HEK293T (cell line): ENCODE results near the gene EMP2.
A peak's percentile ranks its signal among the peaks of the same experiment; 100 is the strongest.
"Not testable (repeated sequence)": the region's sequence is repeated elsewhere in the genome, so short reads cannot be mapped to it uniquely, and the experiment has no call there.

Experiments
- CTCF ChIA-PET: fragments of 350-600 bp; formaldehyde crosslinking; extraction: SDS; loops from one replicate; lab custom pipeline; 2021; ENCODE audit warnings: antibody characterized with exemption, inconsistent platforms; lab: Yijun Ruan, JAX
- POLR2A ChIA-PET: fragments of 350-600 bp; formaldehyde crosslinking; extraction: SDS; loops from one replicate; lab custom pipeline; 2020; ENCODE audit warnings: antibody characterized with exemption, inconsistent platforms; lab: Yijun Ruan, JAX
- DNase-seq: peaks from one replicate; pipeline ENCODE4 v3.0.0; 2012; ENCODE audit warnings: mixed read lengths; ENCODE audit errors: extremely low spot score
- ARNT ChIP-seq: fragments of 450-650 bp; IDR thresholded peaks from 2 replicates; pipeline ENCODE4 v1.6.1; 2017; ENCODE audit warnings: mild to moderate bottlenecking
- BHLHE40 ChIP-seq: fragments of 450-650 bp; IDR thresholded peaks from 2 replicates; pipeline ENCODE4 v1.6.1; 2016; ENCODE audit warnings: mild to moderate bottlenecking, moderate library complexity, borderline replicate concordance
- CTBP1 ChIP-seq: fragments of 450-650 bp; IDR thresholded peaks from 2 replicates; pipeline ENCODE4 v1.6.1; 2016; ENCODE audit warnings: borderline replicate concordance
- ELF4 ChIP-seq: fragments of 450-650 bp; IDR thresholded peaks from 2 replicates; pipeline ENCODE4 v1.6.1; 2017; ENCODE audit warnings: antibody characterized with exemption
- FOXA1 ChIP-seq: fragments of 450-650 bp; IDR thresholded peaks from 2 replicates; pipeline ENCODE4 v1.6.1; 2016; ENCODE audit warnings: mild to moderate bottlenecking
- FOXK2 ChIP-seq: fragments of 450-650 bp; IDR thresholded peaks from 2 replicates; pipeline ENCODE4 v1.6.1; 2016; ENCODE audit warnings: mild to moderate bottlenecking
- FOXM1 ChIP-seq: fragments of 450-650 bp; IDR thresholded peaks from 2 replicates; pipeline ENCODE4 v1.6.1; 2017; ENCODE audit warnings: mild to moderate bottlenecking, borderline replicate concordance
- HDGF ChIP-seq: fragments of 450-650 bp; IDR thresholded peaks from 2 replicates; pipeline ENCODE4 v1.6.1; 2017; ENCODE audit warnings: antibody characterized with exemption, borderline replicate concordance
- L3MBTL2 ChIP-seq: fragments of 450-650 bp; conservative IDR thresholded peaks from 2 replicates; pipeline ENCODE4 v1.6.1; 2016; ENCODE audit warnings: mild to moderate bottlenecking
- LEF1 ChIP-seq: fragments of 450-650 bp; IDR thresholded peaks from 2 replicates; pipeline ENCODE4 v1.6.1; 2017; ENCODE audit warnings: mild to moderate bottlenecking, borderline replicate concordance
- NFRKB ChIP-seq: fragments of 450-650 bp; IDR thresholded peaks from 2 replicates; pipeline ENCODE4 v1.6.1; 2016; ENCODE audit warnings: mild to moderate bottlenecking, moderate library complexity
- PKNOX1 ChIP-seq: fragments of 450-650 bp; IDR thresholded peaks from 2 replicates; pipeline ENCODE4 v1.6.1; 2016
- SP1 ChIP-seq: fragments of 450-650 bp; IDR thresholded peaks from 2 replicates; pipeline ENCODE4 v1.6.1; 2017
- SUZ12 ChIP-seq: fragments of 450-650 bp; IDR thresholded peaks from 2 replicates; pipeline ENCODE4 v1.6.1; 2016; ENCODE audit warnings: mild to moderate bottlenecking
- TARDBP ChIP-seq: fragments of 450-650 bp; IDR thresholded peaks from 2 replicates; pipeline ENCODE4 v1.6.1; 2016
- ZNF384 ChIP-seq: fragments of 450-650 bp; IDR thresholded peaks from 2 replicates; pipeline ENCODE4 v1.6.1; 2016

Gene EMP2

GRCh38 chr16:10510279-10510678 is 70.1 kb downstream of the EMP2 start:
- POLR2A ChIA-PET = no interaction called here
- CTCF ChIA-PET = interaction anchor here (0.8 to 1.6 kb wide), 2 partner anchors 87 to 196 kb away, joined by 9 to 10 read pairs; no protein-coding TSS in a partner anchor
- DNase-seq = no peak
- TF ChIP-seq SP1 = no peak
- no peak for TF ChIP-seq ZNF384
- no peak for TF ChIP-seq FOXM1
- TF ChIP-seq SUZ12 = no peak
- no peak for TF ChIP-seq FOXK2
- no peak for TF ChIP-seq BHLHE40
- no peak for TF ChIP-seq TARDBP
- TF ChIP-seq PKNOX1 = no peak
- no peak for TF ChIP-seq L3MBTL2
- TF ChIP-seq LEF1 = no peak
- TF ChIP-seq NFRKB = no peak
- no peak for TF ChIP-seq FOXA1
- no peak for TF ChIP-seq CTBP1
- TF ChIP-seq ELF4 = no peak
- TF ChIP-seq HDGF = no peak
- no peak for TF ChIP-seq ARNT

GRCh38 chr16:10509534-10510025 is 70.8 kb downstream of the EMP2 start:
- DNase-seq = peak; percentile 74
- POLR2A ChIA-PET = interaction anchor here (0.7 kb wide), 1 partner anchor 234 kb away, joined by 3 read pairs; the partner anchor contains the start of gene NUBP1
- no peak for TF ChIP-seq TARDBP
- no peak for TF ChIP-seq CTBP1
- no peak for TF ChIP-seq ARNT
- TF ChIP-seq L3MBTL2 = no peak
- no peak for TF ChIP-seq FOXA1
- no peak for TF ChIP-seq NFRKB
- no peak for TF ChIP-seq FOXK2
- TF ChIP-seq SUZ12 = no peak
- TF ChIP-seq ELF4 = no peak
- TF ChIP-seq HDGF = no peak
- TF ChIP-seq BHLHE40 = no peak
- no peak for TF ChIP-seq SP1
- no peak for TF ChIP-seq ZNF384
- CTCF ChIA-PET = interaction anchor here (0.8 to 1.6 kb wide), 4 partner anchors 86 to 260 kb away, joined by 3 to 10 read pairs (median 6); no protein-coding TSS in a partner anchor

- CTCF ChIA-PET, DNase-seq, POLR2A ChIA-PET: not testable (repeated sequence)
Observed at GRCh38 chr16:10505286-10505685, 75.1 kb downstream of the EMP2 start.

- no peak for TF ChIP-seq NFRKB
- no peak for TF ChIP-seq FOXK2
- no peak for TF ChIP-seq FOXA1
- no peak for TF ChIP-seq ZNF384
- TF ChIP-seq CTBP1 = no peak
- TF ChIP-seq BHLHE40 = no peak
- no peak for TF ChIP-seq L3MBTL2
Observed at GRCh38 chr16:10504404-10504885, 76.0 kb downstream of the EMP2 start.

GRCh38 chr16:10502776-10503175 is 77.6 kb downstream of the EMP2 start:
- TF ChIP-seq BHLHE40 (no peak), FOXM1 (no peak), NFRKB (no peak), PKNOX1 (no peak), FOXA1 (no peak), TARDBP (no peak)
- no peak for DNase-seq
- ChIA-PET POLR2A (no interaction called here), CTCF (interaction anchor here (0.6 kb wide), 1 partner anchor 397 kb away, joined by 3 read pairs; no protein-coding TSS in a partner anchor)

More at GRCh38 chr16:10504404-10504885, 76.0 kb downstream of the EMP2 start:
- DNase-seq = no peak
- ChIA-PET CTCF (no interaction called here), POLR2A (no interaction called here)

- TF ChIP-seq HDGF = no peak
- TF ChIP-seq L3MBTL2 = no peak
- TF ChIP-seq BHLHE40 = no peak
- CTCF ChIA-PET = no interaction called here
- no peak for DNase-seq
- POLR2A ChIA-PET = no interaction called here
Observed at GRCh38 chr16:10501016-10501607, 79.3 kb downstream of the EMP2 start.

- ChIA-PET CTCF (no interaction called here), POLR2A (no interaction called here)
- DNase-seq = no peak
- TF ChIP-seq NFRKB (no peak), SP1 (no peak), FOXK2 (no peak), BHLHE40 (no peak), SUZ12 (no peak), FOXM1 (no peak), L3MBTL2 (no peak), ELF4 (no peak), FOXA1 (no peak), LEF1 (no peak), ZNF384 (no peak), ARNT (no peak), CTBP1 (no peak), PKNOX1 (no peak)
Observed at GRCh38 chr16:10500582-10500981, 79.8 kb downstream of the EMP2 start.
